Urothelium cell line (cell line): ENCODE results near the gene ZNF710.
A peak's percentile ranks its signal among the peaks of the same experiment; 100 is the strongest.

Experiments used
- DNase-seq: peaks from one replicate; pipeline ENCODE4 v3.0.0; 2011; ENCODE audit warnings: low spot score, mixed read lengths
- FAIRE-seq: peaks from 2 replicates; lab custom pipeline; 2011; peaks lifted over from hg19 to GRCh38; lab: Jason Lieb, UNC

Gene ZNF710

GRCh38 chr15:90075420-90076289, 74.5 kb downstream of the ZNF710 start:
- no peak for DNase-seq
- no peak for FAIRE-seq

DNA sequence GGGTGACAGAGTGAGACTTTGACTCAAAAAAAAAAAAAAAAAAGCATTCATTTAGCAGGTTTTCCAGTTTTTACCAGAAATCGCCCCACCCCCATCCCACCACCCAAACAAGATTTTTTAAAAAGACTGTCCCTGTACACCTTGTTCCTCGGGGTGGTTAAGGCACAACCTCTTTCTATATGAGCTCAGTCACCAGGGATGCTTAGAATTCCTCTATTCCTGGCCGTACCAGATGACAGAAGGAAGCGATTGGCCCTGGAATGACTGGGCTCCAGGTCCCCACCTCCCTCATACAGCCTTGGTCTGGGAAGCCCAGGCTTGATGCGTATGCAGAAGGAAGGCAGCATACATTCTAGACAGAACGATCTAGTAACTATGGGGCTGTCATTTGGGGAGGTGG, 75.6 kb downstream of the ZNF710 start:
- FAIRE-seq (no peak), DNase-seq (no peak)

GRCh38 chr15:90078965-90079364, 77.8 kb downstream of the ZNF710 start:
- no peak for DNase-seq
- no peak for FAIRE-seq

GRCh38 chr15:90079619-90080457, 78.7 kb downstream of the ZNF710 start:
- DNase-seq (no peak), FAIRE-seq (no peak)

DNA sequence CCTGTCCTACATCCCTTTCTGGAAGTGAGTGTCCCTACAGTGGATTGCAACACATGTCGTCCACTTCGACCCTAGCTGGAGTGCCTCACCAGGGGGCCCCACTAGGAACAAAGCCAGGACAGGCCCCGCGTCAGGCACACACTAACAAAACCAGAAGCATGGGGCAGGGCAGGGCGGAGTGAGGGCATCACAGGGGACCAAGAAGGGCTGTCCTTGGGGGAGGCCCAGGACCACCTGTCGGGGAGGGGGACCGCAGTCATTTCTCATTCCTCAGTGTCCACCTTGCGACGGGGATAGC, 79.3 kb downstream of the ZNF710 start:
- FAIRE-seq, result no peak
- DNase-seq, result no peak

GRCh38 chr15:90080818-90081393, 79.8 kb downstream of the ZNF710 start:
- DNase-seq (no peak), FAIRE-seq (no peak)

GRCh38 chr15:90082140-90082715, 81.1 kb downstream of the ZNF710 start:
- DNase-seq (no peak), FAIRE-seq (no peak)

- DNase-seq (no peak), FAIRE-seq (no peak)
These were observed 82.3 kb downstream of the ZNF710 start for GRCh38 chr15:90083419-90083818.

- FAIRE-seq (no peak), DNase-seq (no peak)
These were observed 83.0 kb downstream of the ZNF710 start for GRCh38 chr15:90083954-90084607.

- FAIRE-seq, result no peak
- no peak for DNase-seq
These were observed 83.8 kb downstream of the ZNF710 start for GRCh38 chr15:90084876-90085423.

DNA sequence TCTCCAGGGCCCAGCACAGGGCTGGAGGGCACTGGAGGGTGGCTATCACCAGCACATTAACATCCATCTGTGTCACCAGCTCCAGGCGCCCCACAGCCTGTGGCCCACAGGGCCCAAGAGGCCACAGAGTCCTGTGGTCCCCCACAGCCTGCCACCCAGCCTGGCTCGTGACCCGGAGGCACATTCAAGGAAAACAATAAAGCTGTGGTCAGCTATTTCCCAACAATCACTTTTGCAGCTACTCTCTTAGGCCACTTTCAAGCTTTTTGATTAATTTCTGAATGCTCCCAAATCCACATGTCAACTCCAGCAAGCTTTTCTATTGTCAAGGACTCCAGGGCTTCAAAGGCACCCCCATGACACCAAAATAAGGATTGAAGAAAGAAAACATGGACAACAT, 84.4 kb downstream of the ZNF710 start:
- FAIRE-seq (no peak), DNase-seq (no peak)

DNA sequence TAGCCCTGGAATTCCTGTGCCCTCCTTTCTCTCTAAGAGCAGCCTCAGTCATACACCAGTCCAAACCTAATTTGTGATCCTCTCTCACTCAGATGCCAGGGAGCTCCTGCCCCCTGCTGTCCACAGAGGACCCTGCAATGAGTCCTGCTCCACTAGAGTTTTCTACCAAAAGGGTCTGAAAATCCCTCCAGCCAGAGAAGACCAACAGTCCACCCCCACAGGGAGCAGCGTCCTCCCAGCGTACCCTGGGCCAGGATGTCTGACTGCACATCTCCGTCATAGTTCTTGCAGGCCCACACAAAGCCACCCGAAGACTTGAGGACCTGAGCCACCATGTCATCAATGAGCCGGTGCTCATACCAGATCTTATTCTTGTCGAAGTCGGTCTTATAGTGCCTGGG, 85.7 kb downstream of the ZNF710 start:
- FAIRE-seq, result no peak

DNA sequence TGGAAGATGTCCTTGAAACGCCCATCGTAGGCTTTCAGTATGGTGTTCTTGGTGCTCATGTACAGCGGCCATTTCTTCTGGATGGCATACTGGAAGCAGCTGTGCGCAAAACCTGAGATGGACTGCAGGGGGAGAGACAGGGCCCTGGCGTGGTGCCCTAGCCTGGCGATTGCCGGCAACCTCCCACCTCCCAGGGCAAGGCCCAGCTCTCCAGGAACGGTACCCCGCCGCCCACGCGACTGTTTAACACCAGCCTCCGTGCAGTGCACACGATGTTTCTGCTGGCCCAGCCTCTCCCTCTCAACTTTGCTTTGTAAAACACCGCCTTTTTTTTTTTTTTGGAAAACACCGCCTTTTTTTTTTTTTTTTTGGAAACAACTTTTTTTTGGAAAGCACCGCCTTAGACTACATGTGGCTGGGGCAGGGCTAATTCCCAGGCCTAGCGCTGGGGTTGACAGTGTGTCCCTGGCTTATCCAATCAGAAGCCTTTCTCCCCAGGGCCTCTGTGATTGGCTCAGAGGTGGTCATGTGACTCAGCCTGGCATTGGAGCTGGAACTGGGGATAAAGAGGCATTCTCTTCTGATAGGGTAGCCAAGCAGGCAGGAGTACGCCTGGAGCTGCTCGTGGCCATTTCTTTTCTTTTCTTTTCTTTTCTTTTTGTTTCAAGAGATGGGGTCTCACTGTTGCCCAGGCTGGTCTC, 86.5 kb downstream of the ZNF710 start:
- peak; percentile 58 for FAIRE-seq

More for the DNA sequence above, 85.7 kb downstream of the ZNF710 start:
- peak; percentile 70 for DNase-seq

DNA sequence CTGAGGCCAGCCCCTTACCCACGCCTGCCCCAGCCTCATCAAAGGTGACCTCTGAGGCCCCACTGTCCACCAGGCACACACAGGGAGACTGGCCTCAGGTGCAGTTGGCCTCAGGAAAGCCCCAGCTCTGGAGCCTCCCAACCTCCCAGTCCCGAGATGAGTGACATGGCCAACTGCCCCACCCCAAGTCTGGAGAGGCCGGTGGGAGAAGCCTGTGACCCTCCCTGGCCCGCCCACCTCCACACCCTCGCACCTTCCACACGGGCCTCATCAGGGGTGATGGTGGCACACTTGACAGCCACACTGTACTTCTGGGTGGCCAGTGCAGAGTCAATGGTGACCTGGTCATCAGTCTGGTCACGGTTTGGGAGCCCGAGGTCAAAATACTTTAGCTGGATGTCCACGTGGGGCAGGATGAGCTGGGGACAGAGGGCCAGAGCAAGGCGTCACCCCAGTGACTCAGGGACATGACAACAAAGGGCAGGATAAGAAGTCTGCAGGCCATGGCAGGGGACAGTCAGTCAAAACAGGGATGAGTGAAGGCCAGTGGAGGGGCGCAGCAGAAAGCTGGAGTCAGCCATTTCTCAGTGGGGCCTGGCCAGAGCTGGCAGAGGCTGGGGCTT, 89.2 kb downstream of the ZNF710 start:
- DNase-seq (no peak), FAIRE-seq (no peak)

More for the DNA sequence above, 86.5 kb downstream of the ZNF710 start:
- DNase-seq, result peak; percentile 84

DNA sequence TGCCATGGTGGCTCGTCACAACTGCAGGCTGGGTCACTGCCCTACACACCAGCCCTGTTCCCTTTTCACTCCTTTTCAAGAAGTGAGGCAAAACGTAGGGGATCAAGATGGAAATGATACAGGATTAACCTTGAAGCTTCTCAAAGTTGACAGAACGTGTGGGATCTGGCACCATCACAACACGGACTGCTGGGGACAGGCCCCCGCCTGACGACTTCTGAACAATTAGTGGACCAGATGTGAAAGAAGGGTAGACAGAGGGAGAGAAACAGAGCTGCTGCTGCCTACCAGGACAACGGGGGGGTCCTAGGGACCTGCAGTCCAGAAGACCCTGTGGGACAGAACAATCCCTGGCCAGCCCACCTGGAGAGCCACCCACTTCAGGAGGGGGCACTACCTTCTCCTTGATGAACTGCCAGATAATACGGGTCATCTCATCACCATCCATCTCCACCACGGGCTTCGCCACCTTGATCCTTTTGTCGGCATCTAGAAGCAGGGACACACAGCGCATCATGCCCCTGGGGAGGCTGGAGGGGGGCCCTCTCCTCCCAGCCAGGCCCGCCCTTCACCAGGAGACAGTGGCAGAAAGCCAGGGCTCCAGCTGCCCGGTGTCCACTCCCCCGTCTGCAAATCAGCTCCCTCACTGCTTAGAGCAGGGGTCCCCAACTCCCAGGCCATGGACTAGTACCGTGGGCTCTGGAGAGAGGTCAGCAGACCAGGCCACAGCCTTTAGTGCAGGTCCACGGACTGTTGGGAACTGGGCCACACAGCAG, 90.2 kb downstream of the ZNF710 start:
- DNase-seq (no peak), FAIRE-seq (no peak)

GRCh38 chr15:90095521-90095959, 94.4 kb downstream of the ZNF710 start:
- FAIRE-seq (no peak), DNase-seq (no peak)

DNA sequence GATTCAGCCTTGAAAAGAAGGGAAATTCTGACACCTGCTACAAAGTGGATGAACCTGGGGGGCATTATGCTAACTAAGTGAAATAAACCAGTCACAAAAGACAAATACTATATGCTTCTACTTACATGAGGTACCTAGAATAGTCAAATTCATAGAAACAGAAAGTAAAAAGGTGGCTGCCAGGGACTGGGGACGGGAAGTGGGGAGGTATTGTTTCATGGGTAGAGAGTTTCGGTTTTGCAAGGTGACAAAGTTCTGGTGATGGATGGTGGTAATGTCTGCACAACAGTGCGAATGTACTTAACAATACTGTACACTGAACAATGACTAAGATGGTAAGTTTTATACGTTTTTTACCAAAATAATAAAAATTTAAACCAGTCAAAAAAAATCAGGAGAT, 96.4 kb downstream of the ZNF710 start:
- FAIRE-seq, result no peak
- DNase-seq, result no peak

DNA sequence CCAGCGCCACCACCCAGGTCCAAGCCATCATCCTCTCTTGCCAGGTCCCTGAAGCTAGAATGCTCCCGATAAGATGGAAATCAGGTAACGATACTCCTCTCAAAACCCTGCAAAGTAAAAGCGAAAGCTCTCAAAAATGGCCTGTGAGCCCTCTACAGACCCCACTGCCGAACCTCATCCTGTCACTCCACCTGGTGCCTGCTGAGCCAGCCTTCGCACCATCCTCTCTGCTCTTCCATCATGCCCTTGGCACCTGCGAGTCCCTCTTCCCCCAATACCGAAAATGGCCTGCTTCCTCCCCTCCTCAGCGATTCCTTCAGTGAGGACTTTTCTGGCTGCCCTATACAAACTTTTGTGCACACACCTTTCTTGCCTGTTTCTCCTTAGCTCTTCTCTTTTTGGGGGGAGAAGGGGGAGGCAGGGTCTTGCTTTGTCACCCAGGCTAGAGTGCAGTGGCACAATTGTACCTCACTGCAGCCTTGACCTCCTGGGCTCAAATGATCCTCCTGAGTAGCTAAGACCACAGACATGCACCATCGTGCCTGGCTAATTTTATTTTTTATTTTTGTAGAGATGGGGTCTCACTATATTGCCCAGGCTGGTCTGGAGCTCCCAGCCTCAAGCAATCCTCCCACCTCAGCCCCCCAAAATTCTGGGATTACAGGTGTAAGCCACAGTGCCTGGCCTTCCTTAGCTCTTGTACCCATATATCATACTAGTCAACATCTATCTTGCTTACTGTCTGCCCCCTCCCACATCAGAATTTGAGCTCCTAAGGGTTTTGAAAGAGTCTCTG, 98.1 kb downstream of the ZNF710 start:
- no peak for DNase-seq
- FAIRE-seq, result no peak
